ENCODE data around the gene NRXN2.

The NRXN2 gene

GRCh38 chr11:64591257-64592233, 131.5 kb downstream of the NRXN2 start:
- H4K91ac ChIP-seq (ENCODE audit: low read length) = no peak overlapping the region
- H4K8ac ChIP-seq (ENCODE audit: low read length) = no peak overlapping the region
- H3K9me3 ChIP-seq (ENCODE audit: control insufficient read depth, low read length) = peaks cover 29% of the 10 kb centered on the region
- no peak overlapping the region for H3K27ac ChIP-seq (ENCODE audit: low read length, poor library complexity, severe bottlenecking)
- no peak overlapping the region for H2BK5ac ChIP-seq (ENCODE audit: low read depth, low read length, poor library complexity, severe bottlenecking)
- H3K79me1 ChIP-seq (replicated peaks; ENCODE audit: low read length, poor library complexity, severe bottlenecking) = no peaks in the 10 kb centered on the region
- no peak for DNase-seq
- H2AK5ac ChIP-seq (ENCODE audit: low read length, severe bottlenecking) = no peak overlapping the region
- H2BK120ac ChIP-seq (ENCODE audit: low read depth, low read length) = no peak overlapping the region
- peaks cover under 1 to 9% of the 10 kb centered on the region in 2 experiments for H3K27me3 ChIP-seq (ENCODE audit: control insufficient read depth in 1 of 2, insufficient read depth in 1 of 2, low read length in 2 of 2)
- H2AFZ ChIP-seq (ENCODE audit: low read depth, low read length) = no peak overlapping the region
- no peaks in the 10 kb centered on the region for H3K4me1 ChIP-seq (ENCODE audit: control insufficient read depth, insufficient read depth, low read depth, low read length)
- H3K18ac ChIP-seq (ENCODE audit: low read depth in 1 of 2, low read length in 2 of 2) = no peak overlapping the region
- WGBS = 84% methylated on average over 36 of the region's 36 CpGs
- H2BK15ac ChIP-seq (ENCODE audit: low read depth, poor library complexity, severe bottlenecking) = no peak overlapping the region
- H3K4me3 ChIP-seq (ENCODE audit: insufficient read depth in 1 of 2, low read depth in 1 of 2, low read length in 2 of 2) = no peak overlapping the region
- H3K9ac ChIP-seq (ENCODE audit: low read length) = no peak overlapping the region
- no peak overlapping the region for H3K14ac ChIP-seq (ENCODE audit: low read length in 2 of 2)
- no peak overlapping the region for H3K4me2 ChIP-seq (ENCODE audit: low read length, poor library complexity, severe bottlenecking)
- no peak overlapping the region for H3K23ac ChIP-seq (ENCODE audit: low read length in 2 of 2)
- no peak overlapping the region for H2BK12ac ChIP-seq (ENCODE audit: low read length in 2 of 2)
- no peak overlapping the region for H3K4ac ChIP-seq (ENCODE audit: low read depth in 1 of 2, low read length in 2 of 2)
- H3K36me3 ChIP-seq (ENCODE audit: control insufficient read depth in 1 of 2, insufficient read depth in 2 of 2, low read depth in 1 of 2, low read length in 2 of 2) = no peaks in the 10 kb centered on the region

GRCh38 chr11:64590763-64591221, 132.2 kb downstream of the NRXN2 start, which contains the start of gene SLC22A12:
Gene SLC22A12 (plus strand): TSS chr11:64591220. CDS start chr11:64591557, 337 bp downstream.
- Histone ChIP-seq H3K36me3 (ENCODE audit: control insufficient read depth in 1 of 2, insufficient read depth in 2 of 2, low read depth in 1 of 2, low read length in 2 of 2) (no peaks in the 10 kb centered on the region), H3K79me1 (replicated peaks; ENCODE audit: low read length, poor library complexity, severe bottlenecking) (no peaks in the 10 kb centered on the region), H2BK120ac (ENCODE audit: low read depth, low read length) (no peak within 1 kb of the TSS), H2BK12ac (ENCODE audit: low read length in 2 of 2) (no peak within 1 kb of the TSS), H2AFZ (ENCODE audit: low read depth, low read length) (no peak within 1 kb of the TSS), H2BK5ac (ENCODE audit: low read depth, low read length, poor library complexity, severe bottlenecking) (no peak within 1 kb of the TSS), H2AK5ac (ENCODE audit: low read length, severe bottlenecking) (no peak within 1 kb of the TSS), H3K9ac (ENCODE audit: low read length) (no peak within 1 kb of the TSS), H4K8ac (ENCODE audit: low read length) (no peak within 1 kb of the TSS), H3K18ac (ENCODE audit: low read depth in 1 of 2, low read length in 2 of 2) (no peak within 1 kb of the TSS), H3K14ac (ENCODE audit: low read length in 2 of 2) (no peak within 1 kb of the TSS), H3K4me1 (ENCODE audit: control insufficient read depth, insufficient read depth, low read depth, low read length) (no peaks in the 10 kb centered on the region), H3K4ac (ENCODE audit: low read depth in 1 of 2, low read length in 2 of 2) (no peak within 1 kb of the TSS), H3K27ac (ENCODE audit: low read length, poor library complexity, severe bottlenecking) (no peak within 1 kb of the TSS), H3K4me2 (ENCODE audit: low read length, poor library complexity, severe bottlenecking) (no peak within 1 kb of the TSS), H3K4me3 (ENCODE audit: insufficient read depth in 1 of 2, low read depth in 1 of 2, low read length in 2 of 2) (no peak within 1 kb of the TSS), H3K27me3 (ENCODE audit: control insufficient read depth in 1 of 2, insufficient read depth in 1 of 2, low read length in 2 of 2) (peaks cover 7 to 9% of the 10 kb centered on the region in 2 experiments), H2BK15ac (ENCODE audit: low read depth, poor library complexity, severe bottlenecking) (no peak within 1 kb of the TSS), H3K9me3 (ENCODE audit: control insufficient read depth, low read length) (peaks cover 23% of the 10 kb centered on the region), H4K91ac (ENCODE audit: low read length) (no peak within 1 kb of the TSS), H3K23ac (ENCODE audit: low read length in 2 of 2) (no peak within 1 kb of the TSS)
- WGBS = 82% methylated on average over 14 of the region's 14 CpGs
- DNase-seq = no peak

GRCh38 chr11:64588701-64589100, 134.3 kb downstream of the NRXN2 start:
- H2AK5ac ChIP-seq (ENCODE audit: low read length, severe bottlenecking) = no peak overlapping the region
- H3K4me2 ChIP-seq (ENCODE audit: low read length, poor library complexity, severe bottlenecking) = no peak overlapping the region
- H3K4ac ChIP-seq (ENCODE audit: low read depth in 1 of 2, low read length in 2 of 2) = no peak overlapping the region
- no peak overlapping the region for H2AFZ ChIP-seq (ENCODE audit: low read depth, low read length)
- no CpG with 5 or more reads among the region's 2 CpGs for whole genome bisulfite sequencing
- H2BK5ac ChIP-seq (ENCODE audit: low read depth, low read length, poor library complexity, severe bottlenecking) = no peak overlapping the region
- H2BK15ac ChIP-seq (ENCODE audit: low read depth, poor library complexity, severe bottlenecking) = no peak overlapping the region
- no peak overlapping the region for H3K14ac ChIP-seq (ENCODE audit: low read length in 2 of 2)
- H3K9me3 ChIP-seq (ENCODE audit: control insufficient read depth, low read length) = peaks cover 15% of the 10 kb centered on the region
- H3K79me1 ChIP-seq (replicated peaks; ENCODE audit: low read length, poor library complexity, severe bottlenecking) = no peaks in the 10 kb centered on the region
- no peaks in the 10 kb centered on the region for H3K36me3 ChIP-seq (ENCODE audit: control insufficient read depth in 1 of 2, insufficient read depth in 2 of 2, low read depth in 1 of 2, low read length in 2 of 2)
- H3K4me1 ChIP-seq (ENCODE audit: control insufficient read depth, insufficient read depth, low read depth, low read length) = no peaks in the 10 kb centered on the region
- no peak overlapping the region for H2BK120ac ChIP-seq (ENCODE audit: low read depth, low read length)
- no peak overlapping the region for H3K18ac ChIP-seq (ENCODE audit: low read depth in 1 of 2, low read length in 2 of 2)
- H3K27ac ChIP-seq (ENCODE audit: low read length, poor library complexity, severe bottlenecking) = no peak overlapping the region
- no peak overlapping the region for H2BK12ac ChIP-seq (ENCODE audit: low read length in 2 of 2)
- no peak for DNase-seq
- peaks cover 4 to 7% of the 10 kb centered on the region in 2 experiments for H3K27me3 ChIP-seq (ENCODE audit: control insufficient read depth in 1 of 2, insufficient read depth in 1 of 2, low read length in 2 of 2)
- no peak overlapping the region for H4K8ac ChIP-seq (ENCODE audit: low read length)
- H3K9ac ChIP-seq (ENCODE audit: low read length) = no peak overlapping the region
- no peak overlapping the region for H3K23ac ChIP-seq (ENCODE audit: low read length in 2 of 2)
- no peak overlapping the region for H4K91ac ChIP-seq (ENCODE audit: low read length)
- H3K4me3 ChIP-seq (ENCODE audit: insufficient read depth in 1 of 2, low read depth in 1 of 2, low read length in 2 of 2) = no peak overlapping the region

- Histone ChIP-seq H2AFZ (ENCODE audit: low read depth, low read length) (no peak overlapping the region), H3K4me2 (ENCODE audit: low read length, poor library complexity, severe bottlenecking) (no peak overlapping the region), H3K9ac (ENCODE audit: low read length) (no peak overlapping the region), H2AK5ac (ENCODE audit: low read length, severe bottlenecking) (no peak overlapping the region), H2BK15ac (ENCODE audit: low read depth, poor library complexity, severe bottlenecking) (no peak overlapping the region), H3K18ac (ENCODE audit: low read depth in 1 of 2, low read length in 2 of 2) (no peak overlapping the region), H3K4ac (ENCODE audit: low read depth in 1 of 2, low read length in 2 of 2) (no peak overlapping the region), H2BK12ac (ENCODE audit: low read length in 2 of 2) (no peak overlapping the region), H3K4me3 (ENCODE audit: insufficient read depth in 1 of 2, low read depth in 1 of 2, low read length in 2 of 2) (no peak overlapping the region), H3K27ac (ENCODE audit: low read length, poor library complexity, severe bottlenecking) (no peak overlapping the region), H3K14ac (ENCODE audit: low read length in 2 of 2) (no peak overlapping the region), H3K9me3 (ENCODE audit: control insufficient read depth, low read length) (peaks cover 15% of the 10 kb centered on the region), H2BK120ac (ENCODE audit: low read depth, low read length) (no peak overlapping the region), H3K27me3 (ENCODE audit: control insufficient read depth in 1 of 2, insufficient read depth in 1 of 2, low read length in 2 of 2) (peaks cover 0 to 7% of the 10 kb centered on the region in 2 experiments), H4K8ac (ENCODE audit: low read length) (no peak overlapping the region), H3K36me3 (ENCODE audit: control insufficient read depth in 1 of 2, insufficient read depth in 2 of 2, low read depth in 1 of 2, low read length in 2 of 2) (no peaks in the 10 kb centered on the region), H3K4me1 (ENCODE audit: control insufficient read depth, insufficient read depth, low read depth, low read length) (no peaks in the 10 kb centered on the region), H3K23ac (ENCODE audit: low read length in 2 of 2) (no peak overlapping the region), H3K79me1 (replicated peaks; ENCODE audit: low read length, poor library complexity, severe bottlenecking) (no peaks in the 10 kb centered on the region), H4K91ac (ENCODE audit: low read length) (no peak overlapping the region), H2BK5ac (ENCODE audit: low read depth, low read length, poor library complexity, severe bottlenecking) (no peak overlapping the region)
- no peak for DNase-seq
These were observed 136.6 kb downstream of the NRXN2 start for GRCh38 chr11:64586366-64586765.

All from mesenchymal stem cell (in vitro differentiated cells and primary cell).